Activated T-cell treated with anti-CD3 and anti-CD28 coated beads, Interleukin-2, amount 50 U/mL, for 1 hour (primary cell): ENCODE measurements around the gene CAMK2A.

Experiments
- DNase-seq: peaks from one replicate; pipeline ENCODE4 v3.0.0-alpha.2; 2020

CAMK2A gene

GRCh38 chr5:150313921-150314716 is 24.5 kb upstream of the CAMK2A start:
- no peak for DNase-seq

DNA sequence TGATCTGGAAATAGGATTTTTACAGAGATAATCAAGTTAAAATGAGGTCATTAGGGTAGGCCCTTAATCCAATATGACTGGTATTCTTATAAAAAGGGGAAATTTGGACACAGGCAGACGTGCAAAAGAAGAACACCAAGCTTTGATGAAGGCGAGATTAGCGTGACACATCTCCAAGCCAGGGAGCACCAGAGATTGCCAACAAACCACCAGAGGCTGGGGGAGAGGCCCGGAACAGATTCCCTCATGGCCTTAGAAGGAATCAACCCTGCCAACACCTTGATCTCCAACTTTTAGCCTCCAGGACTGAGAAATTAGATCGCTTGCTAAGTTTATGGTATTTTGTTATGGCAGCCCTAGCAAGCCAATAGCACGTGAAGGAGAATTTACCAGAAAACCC is 23.9 kb upstream of the CAMK2A start:
- no peak for DNase-seq

DNA sequence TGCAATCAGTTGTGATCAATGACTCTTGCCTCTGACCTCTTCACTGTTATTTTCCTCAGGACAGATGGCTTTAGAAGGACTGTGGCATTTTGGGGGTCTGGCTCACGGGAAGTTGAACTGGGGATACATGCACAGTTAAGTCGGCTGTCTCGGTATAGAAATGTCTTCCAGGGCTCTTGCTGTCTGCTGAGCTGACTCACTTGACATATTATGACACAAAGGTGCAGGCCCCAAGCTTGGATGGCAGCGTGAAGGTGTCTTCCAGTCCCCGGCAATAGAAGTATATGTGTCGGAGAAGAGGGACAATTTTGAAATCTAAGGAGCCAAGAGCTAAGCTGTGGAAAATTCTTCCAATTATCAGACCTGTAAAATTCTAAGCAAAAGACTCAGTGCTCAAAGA is 22.9 kb upstream of the CAMK2A start:
- DNase-seq, result no peak

DNA sequence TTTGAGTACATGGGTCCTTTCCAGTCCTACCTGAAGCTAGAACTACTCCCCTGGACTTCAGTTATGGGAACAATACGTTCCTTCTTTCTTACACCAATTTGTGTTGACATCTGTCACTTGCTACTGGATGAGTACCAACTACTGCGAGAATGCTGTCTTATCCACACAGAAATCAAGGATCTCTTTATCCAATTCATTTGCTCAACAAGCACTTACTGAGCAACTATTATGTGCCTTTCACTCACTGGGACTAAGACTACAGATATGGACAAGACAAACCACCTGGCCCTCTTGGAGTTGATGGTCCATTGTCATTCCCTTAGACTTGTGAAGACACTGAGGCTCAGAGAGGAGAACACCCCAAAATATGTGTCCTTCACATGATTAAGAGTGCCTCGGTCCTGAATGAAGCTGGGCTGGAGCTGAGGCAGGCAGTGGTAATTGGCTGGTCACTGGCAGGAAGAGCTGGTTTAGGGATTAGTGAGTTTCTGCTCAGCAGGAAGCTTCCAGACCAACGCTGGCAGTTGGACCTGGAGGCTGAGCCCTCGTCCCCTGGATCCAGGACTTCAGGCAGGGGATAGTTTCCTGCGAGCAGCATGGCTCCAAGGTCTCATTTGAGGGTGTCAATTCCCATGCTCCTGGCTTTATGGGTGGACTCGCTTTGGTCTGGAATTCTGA is 21.6 kb upstream of the CAMK2A start:
- no peak for DNase-seq

DNA sequence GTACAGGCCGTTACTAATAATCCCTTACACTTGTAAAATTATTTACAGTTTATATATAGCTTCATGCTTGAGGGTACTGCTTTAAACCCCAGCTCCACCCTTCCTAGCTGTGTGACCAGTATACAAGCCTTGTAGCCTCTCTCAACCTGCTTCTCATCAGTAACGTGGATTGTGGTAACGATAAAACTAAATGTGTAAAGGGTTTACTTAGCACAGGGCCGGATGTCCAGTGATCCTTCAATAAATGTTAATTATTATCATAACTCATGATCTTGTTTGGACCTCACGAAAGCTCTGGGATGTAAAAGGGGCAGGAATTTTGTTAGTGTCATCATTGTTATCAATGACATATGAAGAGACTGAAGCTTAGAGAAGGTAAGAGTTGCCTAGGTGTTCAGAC is 20.7 kb upstream of the CAMK2A start:
- DNase-seq, result no peak

- DNase-seq, result no peak
Observed at GRCh38 chr5:150309886-150310239, 20.3 kb upstream of the CAMK2A start.

DNA sequence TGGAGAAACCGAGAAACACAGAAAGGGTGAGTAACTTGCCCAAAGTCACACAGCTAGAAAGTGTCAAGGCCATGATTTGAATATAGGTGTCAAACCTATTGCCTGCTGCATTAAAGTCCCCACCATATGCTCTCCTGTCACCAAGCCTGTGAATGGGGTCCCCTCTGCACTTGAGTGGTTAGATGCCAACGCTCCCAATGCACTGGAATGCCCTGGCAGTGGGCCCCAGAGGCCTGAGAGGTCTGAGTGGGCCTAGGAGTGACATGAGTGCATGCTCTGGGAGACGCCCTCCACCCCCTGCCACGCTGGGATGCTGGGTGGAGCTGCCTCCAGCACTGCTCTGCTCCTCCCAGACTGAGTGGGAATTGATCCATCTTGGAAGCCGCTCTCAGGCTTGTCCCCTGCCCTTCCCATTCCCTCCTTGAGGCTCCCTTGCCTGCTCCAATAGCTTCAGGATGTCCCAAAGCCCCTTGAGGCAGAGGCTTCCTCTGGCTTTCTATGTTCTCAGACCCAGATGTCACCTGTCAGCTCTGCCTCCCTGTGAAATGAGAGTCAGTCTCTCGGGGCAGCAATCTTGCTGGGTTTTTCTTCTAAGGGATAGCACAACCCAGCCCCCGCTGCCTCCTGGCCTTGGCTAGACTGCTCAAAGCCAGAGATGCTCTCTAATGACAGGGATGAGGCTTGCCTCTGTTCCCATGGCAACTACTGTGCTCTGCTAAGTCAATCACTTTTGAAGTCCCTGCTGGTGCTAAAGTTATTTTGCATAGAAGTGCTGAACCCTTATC is 19.7 kb upstream of the CAMK2A start:
- DNase-seq, result no peak

DNA sequence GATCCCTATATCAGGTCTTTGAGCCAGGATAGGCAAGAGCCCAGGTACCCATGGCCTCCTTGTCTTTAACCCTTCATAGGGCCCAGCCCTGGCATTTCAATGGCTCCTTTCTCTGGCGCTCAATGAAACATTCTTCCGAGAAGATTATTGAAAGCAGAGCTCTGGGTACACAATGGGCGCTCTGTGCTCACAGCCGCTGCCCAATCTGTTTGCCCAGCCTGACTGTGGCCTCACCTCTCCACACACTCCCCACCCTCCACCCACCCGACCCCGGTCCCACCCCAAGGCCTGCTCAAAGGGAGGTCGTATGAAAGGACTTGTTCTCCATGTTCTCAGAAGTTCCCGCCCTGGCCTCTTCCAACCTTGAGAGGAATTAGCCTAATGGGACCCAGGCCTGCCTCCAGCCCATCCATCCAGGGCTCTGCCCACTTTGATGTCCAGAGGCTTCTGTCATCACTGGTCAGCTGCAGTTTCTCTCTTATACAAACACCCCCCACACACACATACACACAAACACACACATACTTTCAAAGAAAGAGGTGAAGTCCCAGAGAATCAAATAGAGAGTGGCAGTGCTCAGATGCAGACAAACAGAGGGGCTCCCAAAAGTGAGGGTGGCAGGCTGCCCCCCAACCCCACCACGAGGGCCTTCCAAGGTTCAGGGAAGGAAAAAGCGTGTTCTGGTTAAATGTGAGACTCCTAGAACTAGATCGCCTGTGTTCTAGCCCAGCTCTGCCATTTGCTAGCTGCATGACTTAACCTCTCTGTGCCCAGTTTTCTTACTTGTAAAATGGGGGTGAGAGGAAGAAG is 18.2 kb upstream of the CAMK2A start:
- DNase-seq, result no peak

DNA sequence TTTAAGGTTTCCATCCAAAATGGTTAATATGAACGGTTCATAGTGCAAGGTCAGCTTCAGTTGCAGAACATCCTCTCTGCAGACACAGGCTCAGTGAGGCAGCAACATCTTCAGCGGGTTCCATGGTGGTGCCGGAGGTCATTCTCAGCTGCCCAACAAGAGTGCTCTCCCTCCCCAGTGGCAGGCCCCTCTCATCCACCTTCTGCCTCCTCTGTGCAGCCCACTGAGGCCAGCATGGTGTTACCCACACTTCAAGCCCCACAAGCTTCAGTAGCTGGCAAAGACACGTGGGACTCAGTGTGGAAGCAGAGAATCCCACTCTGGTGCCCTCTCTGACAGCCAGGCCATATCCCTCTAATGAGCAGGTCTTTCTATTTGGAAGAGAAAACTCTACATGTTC is 17.2 kb upstream of the CAMK2A start:
- no peak for DNase-seq

DNA sequence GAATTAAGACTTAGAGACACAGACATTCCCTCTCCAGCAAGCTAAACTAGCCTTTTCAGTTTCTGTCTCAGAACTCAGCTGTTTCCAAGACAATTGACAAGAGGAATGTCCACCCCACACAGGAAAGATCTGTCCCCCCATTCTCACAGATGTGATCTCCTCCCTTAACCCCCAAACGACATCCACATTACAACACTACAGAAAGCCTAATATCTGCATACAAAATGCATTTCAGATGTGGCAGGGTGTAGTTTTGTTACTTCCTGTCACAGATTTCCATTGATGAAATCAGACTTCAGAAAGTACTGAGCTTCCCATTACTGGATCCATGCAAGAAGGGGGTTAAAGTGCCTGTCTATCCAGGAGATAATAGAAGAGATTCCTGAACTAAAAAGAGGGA is 16.0 kb upstream of the CAMK2A start:
- no peak for DNase-seq

DNA sequence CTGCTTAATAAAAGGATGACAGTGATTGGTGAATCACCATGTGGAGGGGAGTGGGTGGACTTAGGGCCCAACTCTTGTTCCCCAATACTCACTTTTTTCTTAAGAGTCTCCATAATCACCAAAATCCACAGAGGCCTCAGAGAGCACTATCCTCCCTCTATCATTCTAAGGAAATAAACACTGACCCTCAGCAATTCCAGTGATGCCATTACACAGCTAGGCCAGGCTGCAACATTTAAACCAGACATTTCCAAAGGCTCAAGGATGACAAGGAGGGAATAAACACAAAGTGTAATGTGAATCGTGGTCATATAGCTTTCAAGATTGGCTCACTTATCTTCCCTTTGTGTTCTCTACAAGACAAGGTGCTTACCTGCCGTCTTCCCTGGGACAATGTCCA is 15.5 kb upstream of the CAMK2A start:
- DNase-seq, result no peak

- DNase-seq, result no peak
Observed at GRCh38 chr5:150304481-150305081, 15.0 kb upstream of the CAMK2A start.

DNA sequence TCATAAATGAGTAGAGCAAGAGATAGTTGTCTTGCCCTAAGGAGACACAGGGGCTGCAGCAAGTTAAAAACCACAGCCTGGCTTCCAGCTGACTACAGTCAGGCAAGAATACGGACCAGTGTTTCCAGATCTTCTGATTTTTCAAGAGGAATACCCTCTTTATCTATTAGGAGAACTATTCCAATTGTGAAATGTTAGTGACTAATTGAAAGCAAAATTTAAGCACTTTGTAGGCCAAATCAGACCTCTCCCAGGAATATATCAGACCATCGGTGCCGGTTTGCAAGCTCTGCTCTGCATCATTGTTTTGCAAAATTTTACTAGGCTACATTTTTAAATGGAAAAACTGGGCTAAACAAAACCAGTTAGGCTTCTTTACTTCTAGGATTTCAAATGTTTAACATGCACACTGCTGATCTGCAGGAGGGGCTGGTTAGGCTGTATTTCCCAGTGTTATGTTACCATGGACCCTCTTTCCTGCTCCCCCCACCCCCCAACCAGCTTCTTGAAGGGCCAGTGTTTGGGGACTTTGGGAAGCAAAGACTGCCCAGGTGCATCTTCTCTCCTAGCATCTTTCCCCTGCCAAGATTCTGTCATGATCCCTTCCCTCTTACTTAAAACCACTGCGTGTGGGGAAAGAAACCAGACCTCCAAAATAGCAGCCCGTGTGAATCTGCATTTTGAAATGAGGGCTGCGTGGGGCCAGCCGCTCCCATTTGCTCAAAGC is 14.2 kb upstream of the CAMK2A start:
- no peak for DNase-seq

- DNase-seq, result no peak
Observed at GRCh38 chr5:150303070-150303615, 13.6 kb upstream of the CAMK2A start.

DNA sequence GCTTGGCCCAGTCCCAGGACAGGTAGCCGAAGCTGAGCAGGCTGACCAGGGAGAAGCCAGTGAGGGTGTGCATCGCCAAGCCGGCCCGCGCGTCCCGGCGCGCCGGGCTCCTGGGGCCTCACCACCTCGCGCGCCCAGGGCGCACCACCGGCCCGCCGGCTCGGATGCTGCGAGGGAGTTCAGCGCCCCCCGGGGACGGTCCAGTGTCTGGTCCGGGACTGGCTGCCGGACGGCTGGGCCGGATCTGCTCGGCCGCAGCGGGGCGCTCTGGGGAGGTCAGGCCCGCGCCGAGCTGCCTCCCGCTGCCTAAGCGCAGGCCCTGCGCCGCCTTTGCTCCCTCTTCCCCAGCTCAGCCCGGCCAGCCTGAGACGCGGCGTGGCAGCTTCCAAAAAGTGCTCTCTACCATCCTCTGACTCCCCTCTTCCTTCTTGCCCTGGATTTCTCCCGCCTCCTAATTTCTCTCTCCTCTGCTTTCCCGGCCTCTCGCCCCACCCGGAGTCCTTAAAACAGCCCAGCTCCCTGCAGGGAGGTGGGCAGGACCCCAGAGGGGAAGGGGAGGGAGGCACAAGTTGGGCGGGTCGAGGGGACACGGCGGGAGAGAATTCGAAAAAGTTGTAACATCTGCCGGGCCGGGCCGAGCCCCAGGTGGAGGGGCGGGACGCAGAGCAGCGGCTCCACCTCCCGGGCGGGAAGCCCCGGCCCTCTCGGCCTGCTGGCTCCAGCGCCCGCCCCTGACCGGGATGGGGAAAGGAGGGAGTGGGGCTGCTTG is 12.9 kb upstream of the CAMK2A start, which contains the start of gene ARSI:
Gene ARSI, minus strand, starts transcription at position 605 of the 769 bp plus-strand sequence. Its CDS starts 532 bp downstream, at position 73.
- no peak for DNase-seq

- DNase-seq, result no peak
Observed at GRCh38 chr5:150301901-150302300, 12.3 kb upstream of the CAMK2A start.

DNA sequence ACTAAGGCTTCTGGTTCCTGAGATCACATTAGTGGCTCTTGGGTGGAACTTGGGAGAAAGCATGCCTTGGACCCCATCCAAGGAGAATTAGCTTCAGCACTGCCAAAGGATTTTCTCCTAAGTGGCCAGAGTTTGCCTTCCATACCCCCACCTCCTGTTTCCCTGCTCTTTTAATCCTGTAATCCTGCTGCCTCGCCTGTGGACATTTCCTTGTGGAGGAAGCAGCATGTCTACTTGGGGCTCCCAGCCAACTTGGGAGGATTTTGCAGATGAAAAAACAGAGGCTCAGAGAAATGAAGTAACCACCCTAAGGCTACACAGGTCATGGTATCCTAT is 11.6 kb upstream of the CAMK2A start:
- no peak for DNase-seq

- no peak for DNase-seq
Observed at GRCh38 chr5:150300496-150301169, 11.1 kb upstream of the CAMK2A start.

- no peak for DNase-seq
Observed at GRCh38 chr5:150299571-150300327, 10.2 kb upstream of the CAMK2A start.
